GM23338 (cell line): ENCODE data around the gene RAD51. TPM values are rescaled to one million over a fixed set of nuclear protein-coding genes. Genes with fewer than 3 reads are reported as not detected.

Source experiments
- ATAC-seq: fragments of 200-7000 bp; cut with Tn5 transposase; 3 replicates; pipeline ENCODE4 v1.9.1; 2020
- DNase-seq: peaks from one replicate; pipeline ENCODE4 v3.0.0-alpha.2; 2015; ENCODE audit warnings: low spot score
- H2AFZ ChIP-seq: fragments of 200-600 bp; sonication (generic); 2 replicates; pipeline ENCODE4 v1.8.0; 2016; ENCODE audit warnings: antibody characterized with exemption, mild to moderate bottlenecking, moderate library complexity
- H3F3A ChIP-seq: fragments of 200-600 bp; sonication (generic); replicated peaks from 2 replicates; pipeline ENCODE4 v1.8.0; 2017; ENCODE audit warnings: antibody characterized with exemption, mixed run types, low read depth
- H3K27ac ChIP-seq: fragments of 200-600 bp; sonication (generic); 2 replicates; pipeline ENCODE4 v1.6.1; 2016; ENCODE audit warnings: low read depth
- H3K27me3 ChIP-seq: fragments of 200-600 bp; sonication (generic); 2 replicates; pipeline ENCODE4 v1.8.0; 2016; ENCODE audit warnings: mild to moderate bottlenecking, mixed run types, moderate library complexity; ENCODE audit not compliant: insufficient read depth
- H3K36me3 ChIP-seq: fragments of 200-600 bp; sonication (generic); 2 replicates; pipeline ENCODE4 v1.8.0; 2016; ENCODE audit warnings: mild to moderate bottlenecking; ENCODE audit not compliant: insufficient read depth
- H3K4me1 ChIP-seq: fragments of 200-600 bp; sonication (generic); 2 replicates; pipeline ENCODE4 v1.8.0; 2016; ENCODE audit warnings: mild to moderate bottlenecking, moderate library complexity; ENCODE audit not compliant: insufficient read depth
- H3K4me2 ChIP-seq: fragments of 200-600 bp; sonication (generic); 2 replicates; pipeline ENCODE4 v1.7.1; 2017; ENCODE audit warnings: mixed run types
- H3K4me3 ChIP-seq: fragments of 200-600 bp; sonication (generic); 2 replicates; pipeline ENCODE4 v1.6.1; 2016; ENCODE audit warnings: mixed run types
- H3K79me2 ChIP-seq: fragments of 200-600 bp; sonication (generic); replicated peaks from 2 replicates; pipeline ENCODE4 v1.8.0; 2017; ENCODE audit warnings: mild to moderate bottlenecking; ENCODE audit not compliant: insufficient read depth
- H3K9me2 ChIP-seq: fragments of 200-600 bp; sonication (generic); 2 replicates; pipeline ENCODE4 v1.8.0; 2017; ENCODE audit not compliant: insufficient read depth
- H4K20me1 ChIP-seq: fragments of 200-600 bp; sonication (generic); replicated peaks from 2 replicates; pipeline ENCODE4 v1.8.0; 2017; ENCODE audit warnings: mild to moderate bottlenecking; ENCODE audit not compliant: insufficient read depth
- H3K27ac Mint-ChIP-seq: 2 replicates; pipeline ENCODE4 v1.8.0; 2020; ENCODE audit warnings: inconsistent platforms, mild to moderate bottlenecking, moderate library complexity, mixed read lengths
- H3K27me3 Mint-ChIP-seq: 3 replicates; pipeline ENCODE4 v1.8.0; 2022; ENCODE audit warnings: low read depth, mild to moderate bottlenecking, moderate library complexity, mixed read lengths, inconsistent platforms; ENCODE audit not compliant: insufficient read depth, poor library complexity
- H3K36me3 Mint-ChIP-seq: 3 replicates; pipeline ENCODE4 v1.8.0; 2021; ENCODE audit warnings: low read depth, mild to moderate bottlenecking, inconsistent platforms, moderate library complexity, mixed read lengths
- H3K4me1 Mint-ChIP-seq: 3 replicates; pipeline ENCODE4 v1.8.0; 2020; ENCODE audit warnings: mild to moderate bottlenecking, inconsistent platforms, mixed read lengths
- H3K4me3 Mint-ChIP-seq: 3 replicates; pipeline ENCODE4 v1.8.0; 2021; ENCODE audit warnings: moderate library complexity, mild to moderate bottlenecking, inconsistent platforms, mixed read lengths
- H3K9me3 Mint-ChIP-seq: 3 replicates; pipeline ENCODE4 v1.8.0; 2020; ENCODE audit warnings: moderate library complexity, mild to moderate bottlenecking, inconsistent platforms, mixed read lengths
- CREB1 ChIP-seq: fragments of 250-450 bp; sonication (Bioruptor Pico); IDR thresholded peaks from 2 replicates; pipeline ENCODE4 v1.5.0; 2020; ENCODE audit warnings: low read depth, mild to moderate bottlenecking, moderate library complexity
- CTCF ChIP-seq, 2 experiments: fragments of 200-600 bp in 1 of 2; sonication (generic) in 1 of 2; conservative IDR thresholded peaks; 2 replicates each; pipeline versions ENCODE4 v1.5.1 to v1.6.1; 2016 to 2017; ENCODE audit warnings: antibody characterized with exemption in 2 of 2, low read depth in 2 of 2, mild to moderate bottlenecking in 2 of 2, moderate library complexity in 1 of 2
- ETS1 ChIP-seq: IDR thresholded peaks from 2 replicates; pipeline ENCODE4 v1.6.1; 2016; ENCODE audit warnings: antibody characterized with exemption
- EZH2 ChIP-seq: fragments of 200-600 bp; sonication (generic); IDR thresholded peaks from one replicate; pipeline ENCODE4 v1.8.0; 2017; ENCODE audit warnings: antibody characterized with exemption, mild to moderate bottlenecking, low read depth; ENCODE audit not compliant: unreplicated experiment
- EZH2phosphoT487 ChIP-seq: fragments of 200-600 bp; sonication (generic); IDR thresholded peaks from one replicate; pipeline ENCODE4 v1.8.1; 2018; ENCODE audit warnings: antibody characterized with exemption; ENCODE audit not compliant: unreplicated experiment
- JUNB ChIP-seq: IDR thresholded peaks from one replicate; pipeline ENCODE4 v1.6.1; 2016; ENCODE audit warnings: antibody characterized with exemption; ENCODE audit not compliant: unreplicated experiment
- NANOG ChIP-seq: IDR thresholded peaks from 2 replicates; pipeline ENCODE4 v1.6.1; 2016; ENCODE audit warnings: antibody characterized with exemption, borderline replicate concordance
- POLR2AphosphoS5 ChIP-seq: IDR thresholded peaks from 2 replicates; pipeline ENCODE4 v1.6.1; 2016; ENCODE audit warnings: antibody characterized with exemption, low read depth
- REST ChIP-seq: IDR thresholded peaks from one replicate; pipeline ENCODE4 v1.6.1; 2018; ENCODE audit warnings: antibody characterized with exemption; ENCODE audit not compliant: unreplicated experiment
- STAT1 ChIP-seq: IDR thresholded peaks from one replicate; pipeline ENCODE4 v1.6.1; 2016; ENCODE audit warnings: antibody characterized with exemption; ENCODE audit not compliant: unreplicated experiment
- ZNF114 ChIP-seq: fragments of 250-450 bp; sonication (Bioruptor Pico); IDR thresholded peaks from 2 replicates; pipeline ENCODE4 v1.5.0; 2020; ENCODE audit warnings: mild to moderate bottlenecking, moderate library complexity
- ZNF331 ChIP-seq: fragments of 250-450 bp; sonication (Bioruptor Pico); IDR thresholded peaks from 2 replicates; pipeline ENCODE4 v1.5.0; 2020; ENCODE audit warnings: low read depth, mild to moderate bottlenecking, moderate library complexity
- ZNF462 ChIP-seq: fragments of 250-450 bp; sonication (Bioruptor Pico); IDR thresholded peaks from 2 replicates; pipeline ENCODE4 v1.5.0; 2020; ENCODE audit warnings: mild to moderate bottlenecking, moderate library complexity
- polyA plus RNA-seq: library from polyadenylated mRNA; unstranded; fragments of >200 nt; fragmentation: Nextera tagmentation; extraction: Ambion mirVana; gene quantifications from 2 replicates; pipeline ENCODE4 v1.2.1, GENCODE V29; 2016
- total RNA-seq: library from RNA; depleted of rRNA; stranded (reverse); fragments of >200 nt; shearing (Covaris generic); gene quantifications from 2 replicates; pipeline ENCODE4 v1.2.3, GENCODE V29; 2014

The RAD51 gene
- total and polyA plus RNA-seq, 2 experiments from 2014 or later = 20.3 to 26.2 TPM

GRCh38 chr15:40754574-40754882 lies 59.6 kb downstream of the RAD51 start:
- TF ChIP-seq STAT1 (no peak), NANOG (no peak), JUNB (no peak), REST (no peak), CTCF (conservative IDR thresholded peaks at IDR 0.05; ENCODE audit: low read depth in 2 of 2) (no peak), ETS1 (no peak), POLR2AphosphoS5 (no peak), EZH2 (no peak), EZH2phosphoT487 (no peak), ZNF331 (CRISPR knock-in tag) (no peak), CREB1 (CRISPR knock-in tag) (no peak), ZNF114 (no peak), ZNF462 (CRISPR knock-in tag) (no peak)
- 0 out of 2 replicates have a peak, but pooled peaks cover 3% of the 10 kb centered on the region for H3F3A ChIP-seq
- Mint-ChIP-seq H3K4me1 (peaks cover 16% of the 10 kb centered on the region), H3K36me3 (peaks cover 10% of the 10 kb centered on the region), H3K27ac (peak overlapping the region; percentile 74), H3K9me3 (no peaks in the 10 kb centered on the region), H3K27me3 (peaks cover 4% of the 10 kb centered on the region), H3K4me3 (peak overlapping the region; percentile 89)
- peak overlapping the region; percentile 97 for H2AFZ ChIP-seq
- H3K36me3 ChIP-seq = no peaks in the 10 kb centered on the region; the same call in 1 of the 2 replicates
- no peaks in the 10 kb centered on the region for H3K27me3 ChIP-seq
- H3K4me2 ChIP-seq = peak overlapping the region; percentile 93
- H3K4me1 ChIP-seq = no peaks in the 10 kb centered on the region; the same call in 1 of the 2 replicates
- H3K79me2 ChIP-seq = peaks cover 24% of the 10 kb centered on the region
- H3K9me2 ChIP-seq = no peaks in the 10 kb centered on the region
- ATAC-seq (peak; percentile 52), DNase-seq (peak; percentile 62)
- no peak overlapping the region for H3K27ac ChIP-seq
- no peaks in the 10 kb centered on the region for H4K20me1 ChIP-seq
- peak overlapping the region; percentile 98 for H3K4me3 ChIP-seq
